GM12801 (cell line): ENCODE data around the gene C1orf52.

Experiments
- TF ChIP-seq, protein P1 (sequence below): IDR thresholded peaks from one replicate; pipeline ENCODE4 v1.5.1; 2011; ENCODE audit warnings: control low read depth; ENCODE audit not compliant: insufficient read length; ENCODE audit errors: extremely low read depth

The C1orf52 gene

DNA sequence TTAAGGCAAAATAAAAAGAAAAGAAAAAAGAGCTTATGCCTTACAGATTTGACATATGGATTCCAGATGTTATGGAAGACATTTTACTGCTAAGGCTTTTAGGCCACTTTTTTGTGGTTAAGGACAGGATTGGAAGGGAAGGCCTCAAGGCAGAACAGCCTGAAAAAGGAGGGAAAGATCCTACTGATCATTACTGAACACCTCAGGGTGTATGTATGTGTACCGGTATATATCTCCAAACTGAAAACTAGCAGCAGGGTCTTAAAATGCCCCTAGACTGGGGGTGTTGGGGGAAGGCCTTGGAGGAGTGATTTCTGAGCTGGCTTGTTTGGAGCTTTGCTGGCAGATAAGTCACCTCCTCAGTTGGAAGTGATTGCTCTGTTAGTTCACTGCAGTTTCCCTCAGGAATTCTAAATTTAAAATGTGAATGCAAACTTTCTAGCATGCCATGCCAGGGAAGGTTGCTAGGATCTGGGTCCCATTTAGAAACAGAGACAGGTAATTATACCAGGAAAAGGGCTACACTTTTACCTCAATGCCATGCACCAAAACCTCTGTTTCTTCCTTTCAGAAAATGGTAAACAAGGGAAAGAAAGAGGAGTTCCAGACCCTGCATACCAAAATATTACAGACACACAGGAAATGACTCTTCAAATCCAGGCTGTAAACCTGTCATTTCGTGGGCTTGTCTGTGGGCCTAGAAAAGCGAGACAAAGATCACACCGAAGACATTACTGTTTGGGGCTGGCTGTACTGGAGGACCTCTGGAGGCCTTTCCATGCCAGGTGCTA, 15.0 kb downstream of the C1orf52 start:
- TF ChIP-seq, protein P1, sequence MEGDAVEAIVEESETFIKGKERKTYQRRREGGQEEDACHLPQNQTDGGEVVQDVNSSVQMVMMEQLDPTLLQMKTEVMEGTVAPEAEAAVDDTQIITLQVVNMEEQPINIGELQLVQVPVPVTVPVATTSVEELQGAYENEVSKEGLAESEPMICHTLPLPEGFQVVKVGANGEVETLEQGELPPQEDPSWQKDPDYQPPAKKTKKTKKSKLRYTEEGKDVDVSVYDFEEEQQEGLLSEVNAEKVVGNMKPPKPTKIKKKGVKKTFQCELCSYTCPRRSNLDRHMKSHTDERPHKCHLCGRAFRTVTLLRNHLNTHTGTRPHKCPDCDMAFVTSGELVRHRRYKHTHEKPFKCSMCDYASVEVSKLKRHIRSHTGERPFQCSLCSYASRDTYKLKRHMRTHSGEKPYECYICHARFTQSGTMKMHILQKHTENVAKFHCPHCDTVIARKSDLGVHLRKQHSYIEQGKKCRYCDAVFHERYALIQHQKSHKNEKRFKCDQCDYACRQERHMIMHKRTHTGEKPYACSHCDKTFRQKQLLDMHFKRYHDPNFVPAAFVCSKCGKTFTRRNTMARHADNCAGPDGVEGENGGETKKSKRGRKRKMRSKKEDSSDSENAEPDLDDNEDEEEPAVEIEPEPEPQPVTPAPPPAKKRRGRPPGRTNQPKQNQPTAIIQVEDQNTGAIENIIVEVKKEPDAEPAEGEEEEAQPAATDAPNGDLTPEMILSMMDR: no peak

DNA sequence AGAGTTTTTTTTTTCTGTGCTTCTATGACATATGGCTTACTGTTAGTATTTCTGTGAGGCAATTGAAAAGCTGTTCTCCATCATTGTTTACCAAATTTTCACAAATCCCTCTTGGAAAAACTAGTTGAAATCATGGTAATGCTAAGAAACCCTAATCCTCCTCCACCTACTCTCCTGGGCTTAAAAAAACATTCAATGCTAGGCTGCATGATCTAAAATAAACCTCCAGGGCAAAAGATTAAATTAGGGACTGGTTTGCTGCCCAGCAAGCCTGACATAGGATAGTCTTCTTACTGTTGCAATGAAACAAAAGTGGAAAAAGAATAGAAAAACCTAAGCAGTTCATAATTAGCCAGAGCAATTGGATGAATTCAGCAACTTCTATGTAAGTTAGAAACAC, 16.1 kb downstream of the C1orf52 start:
- TF ChIP-seq, protein P1: no peak

DNA sequence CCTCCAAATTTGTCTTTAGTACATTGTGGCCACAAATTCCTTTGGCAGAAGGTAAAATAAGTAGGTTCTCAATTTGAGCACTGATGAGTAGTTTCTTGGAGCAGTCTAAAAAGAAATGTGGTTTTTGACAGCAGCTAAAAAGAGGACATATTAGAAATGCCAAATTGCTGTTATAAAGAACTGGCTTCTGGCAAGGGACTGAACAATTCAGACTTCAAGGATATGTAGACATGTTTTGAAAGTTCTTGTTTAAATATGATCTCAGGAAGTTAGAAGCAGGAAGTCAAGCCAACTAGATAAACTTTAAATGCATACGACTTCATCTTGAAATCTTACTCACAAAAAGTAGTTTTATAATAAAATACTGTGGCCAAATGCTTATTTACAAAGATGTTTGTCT, 18.8 kb downstream of the C1orf52 start:
- TF ChIP-seq, protein P1: no peak

DNA sequence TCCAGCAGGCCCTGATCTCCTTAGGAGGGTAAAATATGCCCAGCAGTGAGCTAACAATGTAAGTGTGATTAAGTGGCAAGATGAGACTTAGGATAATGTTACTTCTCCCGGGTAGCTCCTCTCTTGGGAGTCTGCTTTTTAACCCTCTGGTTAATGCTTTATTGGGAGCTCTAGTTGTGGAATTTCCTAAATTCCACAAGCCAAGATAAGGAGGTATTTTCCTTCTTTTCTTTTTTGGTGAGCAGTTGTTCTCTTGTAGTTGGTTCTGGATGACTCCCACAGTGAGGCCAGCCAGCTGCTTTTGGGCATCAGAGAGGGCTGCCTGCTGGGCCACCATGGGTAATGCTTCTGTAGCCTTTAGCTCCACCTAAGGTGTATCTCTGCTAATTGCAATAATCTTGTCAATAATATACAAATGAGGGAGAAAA, 19.3 kb downstream of the C1orf52 start:
- TF ChIP-seq, protein P1: no peak

DNA sequence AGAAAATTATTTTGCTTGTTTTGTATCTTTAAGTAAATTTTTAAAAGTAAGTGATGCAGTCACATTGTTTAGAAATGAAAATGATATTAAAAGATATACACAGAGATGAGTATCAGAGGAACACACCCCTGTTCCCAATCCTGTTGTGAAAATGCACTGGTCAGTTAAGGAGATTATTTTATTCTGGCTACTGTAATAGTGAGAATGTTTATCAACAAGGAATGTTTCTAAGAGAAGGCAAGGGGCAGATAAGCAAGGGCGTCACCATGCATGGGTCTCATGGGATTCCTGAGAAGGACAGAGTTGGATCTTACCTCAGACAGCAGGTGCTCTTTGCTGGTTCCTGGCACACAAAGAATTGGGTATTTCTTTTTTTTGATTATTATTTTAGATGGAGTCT, 21.8 kb downstream of the C1orf52 start:
- TF ChIP-seq, protein P1: no peak

DNA sequence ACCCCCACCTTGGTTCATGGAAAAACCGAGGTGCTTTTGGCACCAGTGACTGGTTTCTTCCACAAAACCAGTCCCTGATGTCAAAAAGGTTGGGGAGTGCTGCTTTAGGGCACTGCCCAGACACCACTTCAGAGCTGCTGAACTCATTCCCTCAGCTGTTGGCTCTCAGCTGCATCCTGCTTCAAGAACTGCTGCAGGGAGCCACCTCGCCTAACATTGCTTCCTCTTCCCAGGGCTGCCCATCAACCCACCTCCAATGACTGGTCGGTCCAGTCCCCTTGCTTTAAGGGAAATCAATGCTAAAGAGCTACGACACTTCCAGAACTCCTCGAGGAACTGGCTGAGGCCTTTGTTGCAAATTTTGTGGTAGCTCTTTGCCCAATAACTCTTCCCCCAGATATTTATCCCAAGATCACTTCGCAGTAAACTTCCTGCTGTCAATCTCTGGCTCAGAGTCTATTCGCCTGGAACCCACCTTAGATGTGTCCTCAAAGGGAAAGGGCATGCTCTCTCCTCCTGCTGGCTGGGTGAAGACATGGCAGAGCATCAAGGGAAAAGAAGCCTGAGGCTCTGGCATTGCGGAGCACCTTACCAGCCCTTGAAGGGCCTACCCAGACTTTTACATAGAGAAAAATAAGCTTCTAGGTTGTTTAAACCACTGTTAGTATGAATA, 29.0 kb downstream of the C1orf52 start:
- TF ChIP-seq, protein P1: no peak

DNA sequence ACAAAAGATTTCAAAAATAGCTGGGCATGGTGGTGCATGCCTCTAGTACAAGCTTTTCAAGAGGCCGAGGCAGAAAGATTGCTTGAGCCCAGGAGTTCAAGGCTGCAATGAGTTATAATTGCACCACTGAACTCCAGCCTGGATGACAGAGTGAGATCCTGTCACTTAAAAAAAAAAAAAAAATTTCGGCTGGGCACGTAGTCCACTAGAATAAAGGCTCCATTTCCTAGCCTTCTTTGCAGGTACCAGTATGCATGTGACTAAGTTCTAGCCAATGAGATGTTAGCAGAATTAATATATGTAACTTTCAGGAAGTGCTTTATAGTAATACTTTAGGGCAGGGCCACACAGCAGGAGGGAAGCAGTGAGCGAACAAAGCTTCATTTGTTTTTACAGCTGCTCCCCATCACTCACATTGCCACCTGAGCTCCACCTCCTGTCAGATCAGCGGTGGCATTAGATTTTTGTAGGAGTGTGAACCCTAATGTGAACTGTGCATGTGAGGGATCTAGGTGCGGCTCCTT, 29.8 kb downstream of the C1orf52 start:
- TF ChIP-seq, protein P1: no peak
